Activated CD8-positive, alpha-beta memory T cell treated with anti-CD3 and anti-CD28 coated beads, Interleukin-2, amount 10 ng/mL, durations not matched to agents 7 days and 5 days (primary cell): ENCODE measurements around the gene TRIM3. TPM values are rescaled to one million over a fixed set of nuclear protein-coding genes. Genes with fewer than 3 reads are reported as not detected.
A peak's percentile ranks its signal among the peaks of the same experiment; 100 is the strongest.

Experiments used
- ATAC-seq: fragments of 150-1000 bp; cut with Tn5 transposase; one replicate; pipeline ENCODE4 v1.10.0; 2021; ENCODE audit warnings: moderate library complexity
- CTCF ChIA-PET: fragments of 350-600 bp; sonication (Branson Sonifier 250); formaldehyde crosslinking; loops from one replicate; lab custom pipeline; 2021; ENCODE audit warnings: antibody characterized with exemption; lab: Charles Lee
- DNase-seq: peaks from one replicate; pipeline ENCODE4 v3.0.0-alpha.2; 2020
- H3K27ac Mint-ChIP-seq: one replicate; pipeline ENCODE4 v1.8.0; 2021; ENCODE audit warnings: mild to moderate bottlenecking, mixed read lengths
- H3K27me3 Mint-ChIP-seq: one replicate; pipeline ENCODE4 v1.8.0; 2021; ENCODE audit warnings: mixed read lengths
- H3K36me3 Mint-ChIP-seq: one replicate; pipeline ENCODE4 v1.8.0; 2021; ENCODE audit warnings: mild to moderate bottlenecking, mixed read lengths
- H3K4me1 Mint-ChIP-seq: one replicate; pipeline ENCODE4 v1.8.0; 2021; ENCODE audit warnings: mixed read lengths
- H3K4me3 Mint-ChIP-seq: one replicate; pipeline ENCODE4 v1.8.0; 2021; ENCODE audit warnings: mild to moderate bottlenecking, moderate library complexity, mixed read lengths
- H3K9me3 Mint-ChIP-seq: one replicate; pipeline ENCODE4 v1.8.0; 2022; ENCODE audit warnings: low read depth, mixed read lengths
- total RNA-seq, 2 experiments: library from RNA; stranded (reverse); gene quantifications; one replicate each; pipeline ENCODE4 v1.2.3, GENCODE V29; 2021

TRIM3 gene
- total RNA-seq, 2 experiments from 2014 or later, result 4.8 to 5.1 TPM

DNA sequence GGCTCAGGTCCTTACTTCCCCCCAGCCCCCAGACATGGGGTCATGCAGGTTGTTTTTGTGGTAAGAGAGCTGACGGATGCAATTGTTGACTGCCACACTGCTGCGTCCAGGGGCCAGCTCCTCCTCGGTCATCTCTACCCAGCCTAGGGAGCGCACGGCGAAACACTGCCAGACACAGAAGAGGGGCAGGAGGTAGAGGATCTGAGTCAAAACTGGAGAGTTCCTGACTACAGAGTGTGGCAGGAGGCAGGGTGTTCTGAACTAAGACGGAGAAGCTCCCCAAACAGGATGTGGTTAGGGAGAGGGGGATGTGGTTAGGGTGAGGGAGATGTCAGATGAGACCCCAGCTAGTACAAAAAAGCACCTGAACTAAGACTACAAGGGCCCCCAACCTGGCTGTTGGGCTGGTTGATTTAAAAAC is 71.2 kb downstream of the TRIM3 start:
- Mint-ChIP-seq H3K36me3 (peaks cover 18% of the 10 kb centered on the region), H3K9me3 (no peaks in the 10 kb centered on the region)
- CTCF ChIA-PET, result interaction anchor here (0.9 to 4.5 kb wide), 17 partner anchors 9 to 355 kb away, joined by 3 to 42 read pairs (median 5); partner anchors contain the start of genes APBB1, HPX, MRPL17 and SMPD1

DNA sequence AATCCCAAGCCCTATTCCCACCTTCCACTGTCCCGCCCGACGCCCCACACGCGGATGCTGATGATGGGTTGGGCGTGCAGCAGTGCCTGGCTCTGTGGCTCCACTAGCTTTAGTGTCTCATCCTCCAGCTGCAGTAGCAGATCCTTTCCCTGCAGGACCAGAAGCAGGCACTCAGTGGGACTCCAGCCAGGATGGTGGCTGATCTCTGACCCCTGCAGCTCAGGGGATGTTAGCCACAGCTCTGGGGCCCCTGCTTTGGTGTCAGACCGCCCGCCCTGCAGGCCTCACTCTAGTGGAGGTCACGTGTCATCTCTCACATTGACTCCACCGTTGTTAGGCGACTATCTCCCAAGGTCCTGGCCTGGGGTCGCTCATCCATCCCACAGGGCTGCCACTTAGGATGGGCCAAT is 71.7 kb downstream of the TRIM3 start:
- Mint-ChIP-seq H3K4me3 (peak overlapping the region; percentile 73), H3K9me3 (no peaks in the 10 kb centered on the region), H3K27me3 (no peaks in the 10 kb centered on the region), H3K4me1 (peaks cover 57% of the 10 kb centered on the region), H3K36me3 (peaks cover 18% of the 10 kb centered on the region), H3K27ac (peak overlapping the region; percentile 96)
- CTCF ChIA-PET, result interaction anchor here (1.1 to 4.5 kb wide), 13 partner anchors 8 to 281 kb away, joined by 3 to 42 read pairs (median 8); partner anchors contain the start of genes APBB1, MRPL17 and SMPD1
- ATAC-seq (peak; percentile 62), DNase-seq (peak; percentile 79)

More for the DNA sequence above, 71.2 kb downstream of the TRIM3 start:
- peak overlapping the region; percentile 73 for H3K4me3 Mint-ChIP-seq
- peaks cover 62% of the 10 kb centered on the region for H3K4me1 Mint-ChIP-seq
- ATAC-seq, result peak; percentile 90
- H3K27me3 Mint-ChIP-seq, result no peaks in the 10 kb centered on the region
- peak; percentile 96 for DNase-seq
- peak overlapping the region; percentile 96 for H3K27ac Mint-ChIP-seq

DNA sequence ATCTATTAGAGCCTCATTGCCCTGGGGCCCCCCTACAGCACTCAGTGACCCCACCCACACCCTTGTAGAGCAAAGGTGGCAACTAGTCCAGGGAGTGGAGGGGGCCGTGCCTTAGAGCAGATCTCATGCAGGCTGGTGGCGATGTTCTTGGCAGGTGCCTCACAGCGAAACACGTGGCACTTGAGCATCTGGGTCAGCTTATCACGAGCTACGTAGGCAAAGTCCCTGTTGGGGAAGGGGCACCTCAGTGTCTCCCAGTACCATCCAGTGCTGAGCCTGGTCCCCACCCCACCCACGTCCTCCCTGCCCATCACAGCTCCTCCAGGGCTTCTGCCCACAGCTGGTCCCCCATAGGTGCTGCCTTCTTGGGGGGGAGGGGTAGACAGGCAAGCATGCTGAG is 72.3 kb downstream of the TRIM3 start:
- Mint-ChIP-seq H3K36me3 (peaks cover 18% of the 10 kb centered on the region), H3K4me1 (peaks cover 52% of the 10 kb centered on the region), H3K4me3 (no peak overlapping the region), H3K9me3 (no peaks in the 10 kb centered on the region), H3K27me3 (no peaks in the 10 kb centered on the region), H3K27ac (peak overlapping the region; percentile 2)
- CTCF ChIA-PET, result interaction anchor here (1.1 to 4.5 kb wide), 8 partner anchors 10 to 282 kb away, joined by 3 to 42 read pairs (median 16); partner anchors contain the start of genes APBB1, MRPL17 and SMPD1
- no peak for ATAC-seq
- DNase-seq, result no peak

DNA sequence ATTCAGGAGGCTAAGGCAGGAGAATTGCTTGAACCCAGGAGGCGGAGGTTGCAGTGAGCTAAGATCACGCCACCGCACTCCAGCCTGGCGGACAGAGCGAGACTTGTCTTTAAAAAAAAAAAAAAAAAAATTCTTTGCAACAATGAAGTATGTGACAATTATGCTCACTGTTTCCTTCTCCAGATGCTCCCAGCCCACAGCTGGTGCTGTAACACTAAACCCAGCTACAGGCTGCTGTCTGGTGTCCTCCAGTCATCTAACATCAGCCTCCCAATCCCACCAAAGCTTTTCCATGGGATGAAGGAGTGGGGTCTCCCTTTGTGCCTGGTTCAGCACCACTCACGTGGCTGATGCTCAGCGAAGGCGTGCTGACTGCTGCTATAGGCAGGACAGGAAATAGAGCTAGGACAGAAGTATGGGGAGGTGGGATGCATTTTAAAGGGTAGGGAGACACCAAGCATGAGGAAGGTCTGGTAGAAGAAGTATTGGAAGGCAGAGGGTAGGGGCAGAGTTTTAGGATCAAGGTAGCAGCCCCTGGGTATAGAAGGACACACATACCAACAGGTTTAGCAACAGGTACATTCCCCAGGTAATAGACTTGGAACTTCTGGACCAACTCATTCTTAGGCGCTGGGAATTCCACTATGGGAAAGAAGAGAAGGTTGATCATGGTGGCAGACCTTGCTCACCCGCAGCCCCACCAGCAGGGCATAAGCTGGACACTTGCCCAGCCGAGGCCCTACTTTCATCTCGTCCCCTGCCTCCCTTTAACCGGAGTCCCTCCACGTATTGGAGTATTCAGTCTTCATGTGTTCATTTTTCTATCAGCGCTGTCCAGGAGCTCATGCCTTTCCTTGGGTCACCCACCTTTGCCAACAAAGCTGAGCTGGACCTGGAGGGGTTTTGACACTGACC is 73.1 kb downstream of the TRIM3 start:
- ATAC-seq (no peak), DNase-seq (no peak)
- Mint-ChIP-seq H3K4me3 (no peak overlapping the region), H3K27me3 (no peaks in the 10 kb centered on the region), H3K4me1 (peaks cover 45% of the 10 kb centered on the region), H3K9me3 (no peaks in the 10 kb centered on the region), H3K36me3 (peaks cover 18% of the 10 kb centered on the region), H3K27ac (no peak overlapping the region)
- CTCF ChIA-PET, result interaction anchor here (2.1 to 4.0 kb wide), 4 partner anchors 11 to 283 kb away, joined by 5 to 42 read pairs (median 16); partner anchors contain the start of genes MRPL17 and SMPD1

Other genes with a start within 250 kb of the TRIM3 start
- gene FHIP1B, start 239.3 kb downstream of the TRIM3 start, total RNA-seq, result 10 to 100 TPM; 17.3 to 19.9 TPM
- under 1 TPM in 1 of 2 experiments, not detected in 1; 0.26 TPM for gene CNGA4, start 234.9 kb downstream of the TRIM3 start, total RNA-seq
- gene CCKBR, start 214.1 kb downstream of the TRIM3 start, total RNA-seq, result not detected
- 10 to 100 TPM in 1 of 2 experiments, 1 to 10 TPM in 1; 4.9 to 18.7 TPM for gene CAVIN3, start 153.4 kb downstream of the TRIM3 start, total RNA-seq
- 10 to 100 TPM; 38.9 to 41.9 TPM for gene SMPD1, start 83.5 kb downstream of the TRIM3 start, total RNA-seq
- gene APBB1, start 54.8 kb downstream of the TRIM3 start, total RNA-seq, result 10 to 100 TPM; 38.7 to 43.4 TPM
- gene HPX, start 33.0 kb downstream of the TRIM3 start, total RNA-seq, result under 1 TPM in 1 of 2 experiments, not detected in 1; 0.76 TPM
- 10 to 100 TPM; 33.5 to 39.3 TPM for gene ARFIP2, start 7.4 kb upstream of the TRIM3 start, total RNA-seq
- 10 to 100 TPM; 29.2 to 47.0 TPM for gene TIMM10B, start 7.6 kb upstream of the TRIM3 start, total RNA-seq
- gene DNHD1, start 23.3 kb upstream of the TRIM3 start, total RNA-seq, result 10 to 100 TPM; 17.4 to 25.3 TPM
- 10 to 100 TPM; 25.6 to 33.1 TPM for gene RRP8, start 129.7 kb upstream of the TRIM3 start, total RNA-seq
- gene ILK, start 129.8 kb upstream of the TRIM3 start, total RNA-seq, result 100 to 1,000 TPM; 151 to 161 TPM
- gene TAF10, start 138.3 kb upstream of the TRIM3 start, total RNA-seq, result 100 to 1,000 TPM; 134 to 144 TPM
- 10 to 100 TPM; 76.8 to 79.3 TPM for gene TPP1, start 145.5 kb upstream of the TRIM3 start, total RNA-seq
- gene DCHS1, start 181.9 kb upstream of the TRIM3 start, total RNA-seq, result under 1 TPM; 0.14 to 0.32 TPM
- gene MRPL17, start 209.4 kb upstream of the TRIM3 start, total RNA-seq, result 10 to 100 TPM; 69.4 to 81.0 TPM